ENCODE data around the gene MYH7B. TPM values are rescaled to one million over a fixed set of nuclear protein-coding genes. Genes with fewer than 3 reads are reported as not detected.

The MYH7B gene
- total RNA-seq, 1 experiment from 2014 or later, result 0.98 TPM

GRCh38 chr20:34997131-34997561 is 41.5 kb downstream of the MYH7B start (continued):
- no peak for TF ChIP-seq CDX4 (CRISPR knock-in tag; IDR thresholded peaks at IDR 0.05; ENCODE audit: borderline replicate concordance)
- no peak for TF ChIP-seq NFYB (CRISPR knock-in tag; conservative IDR thresholded peaks at IDR 0.05; ENCODE audit: low read depth)
- TF ChIP-seq, protein P1, sequence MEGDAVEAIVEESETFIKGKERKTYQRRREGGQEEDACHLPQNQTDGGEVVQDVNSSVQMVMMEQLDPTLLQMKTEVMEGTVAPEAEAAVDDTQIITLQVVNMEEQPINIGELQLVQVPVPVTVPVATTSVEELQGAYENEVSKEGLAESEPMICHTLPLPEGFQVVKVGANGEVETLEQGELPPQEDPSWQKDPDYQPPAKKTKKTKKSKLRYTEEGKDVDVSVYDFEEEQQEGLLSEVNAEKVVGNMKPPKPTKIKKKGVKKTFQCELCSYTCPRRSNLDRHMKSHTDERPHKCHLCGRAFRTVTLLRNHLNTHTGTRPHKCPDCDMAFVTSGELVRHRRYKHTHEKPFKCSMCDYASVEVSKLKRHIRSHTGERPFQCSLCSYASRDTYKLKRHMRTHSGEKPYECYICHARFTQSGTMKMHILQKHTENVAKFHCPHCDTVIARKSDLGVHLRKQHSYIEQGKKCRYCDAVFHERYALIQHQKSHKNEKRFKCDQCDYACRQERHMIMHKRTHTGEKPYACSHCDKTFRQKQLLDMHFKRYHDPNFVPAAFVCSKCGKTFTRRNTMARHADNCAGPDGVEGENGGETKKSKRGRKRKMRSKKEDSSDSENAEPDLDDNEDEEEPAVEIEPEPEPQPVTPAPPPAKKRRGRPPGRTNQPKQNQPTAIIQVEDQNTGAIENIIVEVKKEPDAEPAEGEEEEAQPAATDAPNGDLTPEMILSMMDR (IDR thresholded peaks at IDR 0.05), result no peak
- TF ChIP-seq NR3C1 (CRISPR knock-in tag; conservative IDR thresholded peaks at IDR 0.05; ENCODE audit: low read depth), result no peak
- TF ChIP-seq, protein P2, sequence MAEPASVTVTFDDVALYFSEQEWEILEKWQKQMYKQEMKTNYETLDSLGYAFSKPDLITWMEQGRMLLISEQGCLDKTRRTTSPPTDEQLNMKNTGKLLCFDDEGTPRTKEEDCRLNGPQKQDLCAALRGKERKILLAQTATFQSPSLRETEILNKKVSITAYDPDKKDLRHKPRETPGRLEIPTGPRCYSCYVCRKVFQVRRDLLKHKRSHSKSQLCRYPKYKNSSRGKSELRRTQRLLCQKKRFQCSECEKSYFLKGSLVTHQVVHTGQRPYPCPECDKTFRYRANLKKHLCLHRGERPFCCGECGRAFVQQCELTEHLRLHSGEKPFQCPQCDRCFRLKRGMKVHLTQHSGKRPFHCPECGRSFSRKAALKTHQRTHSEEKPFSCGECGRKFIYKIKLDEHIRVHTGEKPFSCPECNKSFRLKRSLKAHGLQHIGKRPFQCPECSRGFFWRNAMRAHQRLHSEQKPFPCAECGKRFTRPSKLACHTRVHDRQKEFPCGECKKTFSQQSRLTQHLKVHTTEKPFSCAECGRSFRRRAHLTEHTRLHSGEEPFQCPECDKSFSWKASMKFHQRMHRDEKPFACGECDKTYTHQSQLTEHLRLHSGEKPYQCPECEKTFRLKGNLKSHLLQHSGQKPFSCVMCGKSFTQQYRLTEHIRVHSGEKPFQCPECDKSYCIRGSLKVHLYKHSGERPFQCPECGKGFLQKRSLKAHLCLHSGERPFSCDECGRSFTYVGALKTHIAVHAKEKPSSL (CRISPR knock-in tag; conservative IDR thresholded peaks at IDR 0.05), result no peak
- no peak for TF ChIP-seq TCF7 (CRISPR knock-in tag; IDR thresholded peaks at IDR 0.05; ENCODE audit: low read depth)
- TF ChIP-seq ELF4 (CRISPR knock-in tag; IDR thresholded peaks at IDR 0.05; ENCODE audit: low read depth), result no peak
- no peak for TF ChIP-seq PRRX2 (CRISPR knock-in tag; IDR thresholded peaks at IDR 0.05)
- TF ChIP-seq, protein P3, sequence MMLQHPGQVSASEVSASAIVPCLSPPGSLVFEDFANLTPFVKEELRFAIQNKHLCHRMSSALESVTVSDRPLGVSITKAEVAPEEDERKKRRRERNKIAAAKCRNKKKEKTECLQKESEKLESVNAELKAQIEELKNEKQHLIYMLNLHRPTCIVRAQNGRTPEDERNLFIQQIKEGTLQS (CRISPR knock-in tag; conservative IDR thresholded peaks at IDR 0.05), result no peak
- no peak for TF ChIP-seq GRHL2 (CRISPR knock-in tag; IDR thresholded peaks at IDR 0.05; ENCODE audit: insufficient replicate concordance, severe bottlenecking)
- no peak for TF ChIP-seq ZNF232 (CRISPR knock-in tag; IDR thresholded peaks at IDR 0.05)
- TF ChIP-seq FOXP1 (CRISPR knock-in tag; IDR thresholded peaks at IDR 0.05; ENCODE audit: borderline replicate concordance), result no peak; the same call in 1 of the 2 replicates
- TF ChIP-seq, protein P4, sequence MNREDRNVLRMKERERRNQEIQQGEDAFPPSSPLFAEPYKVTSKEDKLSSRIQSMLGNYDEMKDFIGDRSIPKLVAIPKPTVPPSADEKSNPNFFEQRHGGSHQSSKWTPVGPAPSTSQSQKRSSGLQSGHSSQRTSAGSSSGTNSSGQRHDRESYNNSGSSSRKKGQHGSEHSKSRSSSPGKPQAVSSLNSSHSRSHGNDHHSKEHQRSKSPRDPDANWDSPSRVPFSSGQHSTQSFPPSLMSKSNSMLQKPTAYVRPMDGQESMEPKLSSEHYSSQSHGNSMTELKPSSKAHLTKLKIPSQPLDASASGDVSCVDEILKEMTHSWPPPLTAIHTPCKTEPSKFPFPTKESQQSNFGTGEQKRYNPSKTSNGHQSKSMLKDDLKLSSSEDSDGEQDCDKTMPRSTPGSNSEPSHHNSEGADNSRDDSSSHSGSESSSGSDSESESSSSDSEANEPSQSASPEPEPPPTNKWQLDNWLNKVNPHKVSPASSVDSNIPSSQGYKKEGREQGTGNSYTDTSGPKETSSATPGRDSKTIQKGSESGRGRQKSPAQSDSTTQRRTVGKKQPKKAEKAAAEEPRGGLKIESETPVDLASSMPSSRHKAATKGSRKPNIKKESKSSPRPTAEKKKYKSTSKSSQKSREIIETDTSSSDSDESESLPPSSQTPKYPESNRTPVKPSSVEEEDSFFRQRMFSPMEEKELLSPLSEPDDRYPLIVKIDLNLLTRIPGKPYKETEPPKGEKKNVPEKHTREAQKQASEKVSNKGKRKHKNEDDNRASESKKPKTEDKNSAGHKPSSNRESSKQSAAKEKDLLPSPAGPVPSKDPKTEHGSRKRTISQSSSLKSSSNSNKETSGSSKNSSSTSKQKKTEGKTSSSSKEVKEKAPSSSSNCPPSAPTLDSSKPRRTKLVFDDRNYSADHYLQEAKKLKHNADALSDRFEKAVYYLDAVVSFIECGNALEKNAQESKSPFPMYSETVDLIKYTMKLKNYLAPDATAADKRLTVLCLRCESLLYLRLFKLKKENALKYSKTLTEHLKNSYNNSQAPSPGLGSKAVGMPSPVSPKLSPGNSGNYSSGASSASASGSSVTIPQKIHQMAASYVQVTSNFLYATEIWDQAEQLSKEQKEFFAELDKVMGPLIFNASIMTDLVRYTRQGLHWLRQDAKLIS (CRISPR knock-in tag; IDR thresholded peaks at IDR 0.05; ENCODE audit: borderline replicate concordance), result no peak
- TF ChIP-seq, protein P5, sequence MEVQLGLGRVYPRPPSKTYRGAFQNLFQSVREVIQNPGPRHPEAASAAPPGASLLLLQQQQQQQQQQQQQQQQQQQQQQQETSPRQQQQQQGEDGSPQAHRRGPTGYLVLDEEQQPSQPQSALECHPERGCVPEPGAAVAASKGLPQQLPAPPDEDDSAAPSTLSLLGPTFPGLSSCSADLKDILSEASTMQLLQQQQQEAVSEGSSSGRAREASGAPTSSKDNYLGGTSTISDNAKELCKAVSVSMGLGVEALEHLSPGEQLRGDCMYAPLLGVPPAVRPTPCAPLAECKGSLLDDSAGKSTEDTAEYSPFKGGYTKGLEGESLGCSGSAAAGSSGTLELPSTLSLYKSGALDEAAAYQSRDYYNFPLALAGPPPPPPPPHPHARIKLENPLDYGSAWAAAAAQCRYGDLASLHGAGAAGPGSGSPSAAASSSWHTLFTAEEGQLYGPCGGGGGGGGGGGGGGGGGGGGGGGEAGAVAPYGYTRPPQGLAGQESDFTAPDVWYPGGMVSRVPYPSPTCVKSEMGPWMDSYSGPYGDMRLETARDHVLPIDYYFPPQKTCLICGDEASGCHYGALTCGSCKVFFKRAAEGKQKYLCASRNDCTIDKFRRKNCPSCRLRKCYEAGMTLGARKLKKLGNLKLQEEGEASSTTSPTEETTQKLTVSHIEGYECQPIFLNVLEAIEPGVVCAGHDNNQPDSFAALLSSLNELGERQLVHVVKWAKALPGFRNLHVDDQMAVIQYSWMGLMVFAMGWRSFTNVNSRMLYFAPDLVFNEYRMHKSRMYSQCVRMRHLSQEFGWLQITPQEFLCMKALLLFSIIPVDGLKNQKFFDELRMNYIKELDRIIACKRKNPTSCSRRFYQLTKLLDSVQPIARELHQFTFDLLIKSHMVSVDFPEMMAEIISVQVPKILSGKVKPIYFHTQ (CRISPR knock-in tag; IDR thresholded peaks at IDR 0.05), result no peak
- TF ChIP-seq ZNF532 (CRISPR knock-in tag; IDR thresholded peaks at IDR 0.05; ENCODE audit: borderline replicate concordance), result no peak
- TF ChIP-seq, protein P6, sequence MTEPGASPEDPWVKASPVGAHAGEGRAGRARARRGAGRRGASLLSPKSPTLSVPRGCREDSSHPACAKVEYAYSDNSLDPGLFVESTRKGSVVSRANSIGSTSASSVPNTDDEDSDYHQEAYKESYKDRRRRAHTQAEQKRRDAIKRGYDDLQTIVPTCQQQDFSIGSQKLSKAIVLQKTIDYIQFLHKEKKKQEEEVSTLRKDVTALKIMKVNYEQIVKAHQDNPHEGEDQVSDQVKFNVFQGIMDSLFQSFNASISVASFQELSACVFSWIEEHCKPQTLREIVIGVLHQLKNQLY (CRISPR knock-in tag; IDR thresholded peaks at IDR 0.05), result no peak
- no peak for TF ChIP-seq ZNF121 (CRISPR knock-in tag; IDR thresholded peaks at IDR 0.05)

Data from WTC11 (cell line).